NCI-H1417 treated with DMSO at 0.1 percent for 48 hours (cell line): ENCODE measurements around the gene GNG8.

Experiments used
- DNase-seq: peaks from one replicate; lab custom pipeline; 2025; lab: John Stamatoyannopoulos, UW

The GNG8 gene

GRCh38 chr19:46635920-46636761, at the start of gene GNG8:
TSS of gene GNG8 (minus strand) at chr19:46636202. CDS start at chr19:46634682, 1,520 bp downstream.
- DNase-seq: no peak

DNA sequence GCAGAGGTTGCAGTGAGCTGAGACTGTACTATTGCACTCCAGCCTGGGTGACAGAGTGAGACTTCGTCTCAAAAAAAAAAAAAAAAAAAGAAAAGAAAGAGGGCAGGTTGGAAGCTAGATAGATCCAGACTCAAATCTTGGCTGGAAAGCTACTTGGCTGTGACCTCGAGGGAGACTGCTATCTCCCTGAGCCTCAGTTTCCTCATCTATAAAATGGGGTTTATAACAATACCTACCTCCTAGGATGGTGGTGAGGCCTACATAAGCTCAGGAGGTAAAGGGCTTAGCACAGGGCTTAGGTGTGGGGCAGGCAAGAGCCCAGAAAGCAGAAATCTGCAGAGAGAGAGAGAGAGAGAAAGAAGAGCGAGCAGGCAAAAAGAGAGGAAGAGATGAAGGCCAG, 49.2 kb upstream of the GNG8 start:
- no peak for DNase-seq

GRCh38 chr19:46678110-46678732, 42.2 kb upstream of the GNG8 start:
- no peak for DNase-seq

DNA sequence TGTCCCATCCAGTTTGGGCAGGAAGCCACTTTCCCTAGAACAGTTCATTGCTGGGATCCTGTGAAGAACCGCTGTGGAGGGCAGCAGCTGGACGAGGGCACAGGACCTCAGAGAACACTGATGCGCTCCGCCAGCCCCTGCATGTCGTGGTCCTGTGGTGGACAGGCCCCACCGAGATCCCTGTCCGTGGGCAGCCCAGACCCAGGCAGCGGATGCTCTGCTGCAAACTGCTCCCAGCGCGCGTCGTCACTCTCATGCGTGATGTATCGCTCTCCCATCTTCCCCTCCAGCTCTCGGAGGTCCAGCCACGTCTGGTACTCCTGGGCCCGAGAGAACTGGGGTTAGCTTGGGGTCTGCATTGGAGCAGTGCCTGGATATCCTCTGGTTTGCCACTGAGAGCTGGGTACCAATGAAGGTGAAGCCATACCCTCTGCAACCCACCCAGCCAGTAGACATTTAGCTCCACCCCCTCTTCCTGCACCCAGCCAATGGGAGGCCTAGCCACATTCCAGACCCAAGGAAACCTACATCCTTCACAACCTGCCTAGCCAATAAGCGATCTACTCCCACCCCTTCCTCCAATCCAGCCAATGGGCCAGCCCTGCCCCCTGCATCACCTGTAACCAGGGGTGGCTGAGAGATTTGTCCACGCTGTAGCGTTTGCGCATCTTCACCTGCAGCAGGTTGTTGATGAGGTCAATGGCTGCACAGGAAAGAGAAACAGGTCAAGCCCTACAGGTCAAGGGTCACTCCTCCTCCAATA, 38.6 kb upstream of the GNG8 start:
- DNase-seq: no peak

- no peak for DNase-seq
These were observed 34.8 kb upstream of the GNG8 start for GRCh38 chr19:46670813-46671212.

GRCh38 chr19:46668662-46669061, 32.7 kb upstream of the GNG8 start:
- no peak for DNase-seq

DNA sequence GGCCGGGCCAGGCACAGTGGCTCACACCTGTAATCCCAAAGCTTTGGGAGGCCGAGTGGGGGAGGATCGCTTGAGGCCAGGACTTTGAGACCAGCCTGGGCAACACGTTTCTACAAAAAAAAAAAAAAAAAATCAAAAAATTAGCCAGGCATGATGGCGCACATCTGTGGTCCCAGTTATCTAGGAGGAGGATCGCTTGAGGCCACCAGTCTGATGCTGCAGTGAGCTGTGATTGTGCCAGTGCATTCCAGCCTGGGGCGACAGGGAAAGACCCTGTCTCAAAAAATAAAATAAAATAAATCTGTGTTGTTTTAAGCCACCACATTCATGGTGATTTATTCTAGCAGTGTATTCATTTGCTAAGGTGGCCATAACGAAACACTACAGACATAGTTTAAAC, 29.1 kb upstream of the GNG8 start:
- DNase-seq: no peak

- DNase-seq: peak; percentile 47
These were observed 26.0 kb upstream of the GNG8 start for GRCh38 chr19:46661735-46662592.

- peak; percentile 96 for DNase-seq
These were observed 25.2 kb upstream of the GNG8 start, which contains the start of gene DACT3 for GRCh38 chr19:46661020-46661731. TSS of gene DACT3 (minus strand) at chr19:46661182. CDS start at chr19:46661064, 118 bp downstream.

DNA sequence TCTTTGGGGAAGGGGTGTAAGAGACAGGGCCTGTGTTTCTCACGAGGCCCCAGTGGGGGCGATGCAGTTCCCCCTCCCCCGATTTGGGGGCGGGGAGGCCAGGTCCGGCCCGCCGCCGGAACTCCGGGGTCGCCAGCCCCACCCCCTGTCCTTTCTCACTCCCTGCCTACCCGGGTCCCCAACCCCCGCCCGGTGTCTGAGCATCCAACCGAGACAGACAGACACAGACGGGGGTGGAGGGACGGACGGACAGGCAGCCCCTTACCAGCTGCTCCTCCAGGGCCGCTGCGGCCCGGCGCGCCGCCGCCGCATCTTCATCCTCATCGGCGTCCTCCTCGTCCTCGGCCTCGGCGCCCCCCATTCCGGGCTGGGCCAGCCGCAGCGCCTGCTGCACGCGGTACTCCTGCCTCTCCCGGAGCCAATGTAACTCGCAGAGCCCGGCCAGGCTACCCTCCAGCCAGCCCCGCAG, 24.6 kb upstream of the GNG8 start:
- DNase-seq: no peak

DNA sequence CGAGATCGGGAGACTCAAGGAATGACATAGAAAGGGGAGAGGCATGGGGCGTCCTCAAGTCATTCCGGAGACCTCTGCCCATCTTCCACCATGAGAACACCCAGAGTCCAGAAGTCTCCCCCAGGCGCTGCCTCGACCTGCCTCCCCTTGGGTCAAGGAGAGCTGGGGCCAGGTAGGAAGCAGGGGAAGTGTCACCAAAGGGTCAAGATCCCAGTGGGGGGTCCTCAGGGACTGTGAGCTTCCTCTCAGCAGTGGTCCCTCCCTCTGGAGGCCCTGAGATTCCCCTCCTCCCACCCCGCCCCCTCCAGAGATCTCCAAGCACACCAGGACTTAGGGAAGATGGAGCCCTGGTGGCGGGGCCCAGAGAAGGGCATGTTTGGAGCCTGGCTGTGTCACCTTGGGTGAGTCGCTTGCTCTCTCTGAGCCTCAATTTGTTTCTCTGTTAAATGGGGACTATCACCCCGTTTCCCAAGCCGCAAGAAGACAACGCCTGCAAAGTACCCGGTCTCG, 24.1 kb upstream of the GNG8 start:
- no peak for DNase-seq

DNA sequence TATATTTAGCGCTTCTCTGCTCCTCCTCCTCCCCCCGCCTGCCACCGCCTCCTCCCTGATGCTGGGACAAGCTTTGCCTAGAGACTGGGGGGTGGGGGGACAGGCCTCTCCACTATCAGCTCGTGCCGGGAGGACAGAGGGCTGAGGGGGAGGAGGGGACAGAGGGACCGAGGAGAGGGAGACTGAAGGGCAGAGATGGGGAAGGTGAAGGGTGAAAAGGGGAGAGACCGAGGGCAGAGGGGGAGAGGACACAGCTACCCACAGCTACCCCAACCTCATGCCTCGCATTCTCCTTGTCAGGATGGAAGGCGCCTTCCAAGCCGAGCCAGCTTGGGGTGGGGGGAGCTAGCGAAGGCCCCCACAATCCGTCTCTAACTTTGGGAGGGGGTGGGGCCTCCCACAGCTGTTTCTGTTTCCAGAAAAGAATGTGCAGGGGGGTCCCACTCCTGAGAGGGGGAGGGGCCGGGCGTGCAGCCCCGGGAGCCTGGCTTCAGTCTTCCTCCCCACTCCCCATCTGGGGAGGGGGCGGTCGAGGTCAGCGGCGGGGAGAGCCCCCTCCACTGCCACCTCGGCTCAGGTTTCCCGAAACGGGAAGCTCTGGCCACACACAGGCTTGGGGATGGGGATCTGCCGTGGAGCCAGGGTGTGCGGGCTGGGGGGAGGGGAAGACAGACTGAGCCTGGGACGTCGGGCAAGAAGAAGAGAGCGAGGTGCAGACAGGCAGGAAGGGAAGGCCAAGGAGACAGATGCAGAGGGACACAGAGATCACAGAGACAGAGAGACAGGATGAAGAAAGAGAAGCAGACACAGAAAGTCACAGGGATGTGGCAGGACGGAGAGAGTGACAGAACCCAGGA, 23.4 kb upstream of the GNG8 start:
- no peak for DNase-seq

- no peak for DNase-seq
These were observed 20.5 kb upstream of the GNG8 start for GRCh38 chr19:46656541-46656940.

- DNase-seq: no peak
These were observed 18.7 kb upstream of the GNG8 start for GRCh38 chr19:46654621-46655152.

DNA sequence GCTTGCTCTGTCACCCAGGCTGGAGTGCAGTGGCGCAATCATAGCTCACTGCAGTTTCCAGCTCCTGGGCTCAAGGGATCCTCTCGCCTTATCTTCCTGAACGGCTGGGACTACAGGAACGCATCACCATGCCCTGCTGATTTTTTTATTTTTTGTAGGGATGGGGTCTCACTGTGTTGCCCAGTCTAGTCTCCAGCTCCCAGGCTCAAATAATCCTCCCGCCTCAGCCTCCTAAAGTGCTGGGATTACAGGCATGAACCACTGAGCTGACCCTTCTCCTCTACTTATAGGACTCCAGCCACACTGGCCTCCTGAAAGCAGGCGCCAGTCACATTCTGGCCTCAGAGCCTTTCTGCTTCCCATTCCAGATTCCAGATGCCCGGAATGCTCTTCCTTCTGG, 14.4 kb upstream of the GNG8 start:
- no peak for DNase-seq

- no peak for DNase-seq
These were observed 13.3 kb upstream of the GNG8 start for GRCh38 chr19:46648961-46649960.

DNA sequence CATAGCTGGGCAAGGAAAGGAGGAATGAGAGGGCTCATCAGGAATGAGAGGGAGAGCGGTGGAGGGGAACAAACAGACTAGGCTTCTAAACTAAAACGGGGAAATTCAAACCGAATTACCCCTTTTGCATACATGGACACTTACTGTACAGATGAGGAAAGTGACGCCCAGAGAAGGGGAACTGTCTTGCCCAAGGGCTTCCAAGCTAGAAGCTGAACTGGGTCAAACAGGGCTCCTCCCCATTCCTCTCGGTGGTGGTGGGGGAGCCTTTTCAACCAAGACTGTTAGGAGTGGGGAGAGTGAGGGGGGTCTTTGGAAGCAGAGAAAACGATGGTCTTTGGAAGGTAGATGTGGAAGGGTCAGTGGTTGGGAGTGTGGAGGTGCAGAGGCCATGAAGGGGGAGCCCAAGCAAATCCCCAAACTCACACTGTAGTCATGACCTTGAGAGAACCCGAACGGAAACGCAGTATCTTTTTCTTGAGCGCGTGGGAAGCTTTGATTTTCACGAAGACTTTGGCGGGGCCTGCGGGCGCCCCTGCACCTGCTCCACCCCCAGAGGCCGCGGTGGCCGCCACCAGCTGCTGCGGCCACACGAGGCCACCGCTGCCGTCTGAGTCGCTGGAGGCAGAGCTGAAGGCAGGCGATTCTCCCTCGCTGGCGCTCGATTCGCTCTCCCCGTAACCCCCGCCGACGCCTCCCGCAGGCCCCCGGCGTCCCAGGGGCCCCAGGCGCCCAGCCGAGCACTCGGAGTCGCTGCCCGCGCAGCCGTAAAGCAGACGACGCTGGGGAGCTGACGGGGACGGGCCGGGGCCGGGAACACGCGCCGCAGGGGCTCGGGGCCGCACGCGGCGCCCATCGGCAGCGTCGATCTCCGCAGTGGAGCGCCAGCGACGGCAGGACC, 12.3 kb upstream of the GNG8 start:
- no peak for DNase-seq
